Activated T-helper 17 cell treated with anti-CD3 and anti-CD28 coated beads, Interleukin-2, amount 50 U/mL, for 72 hours (primary cell): ENCODE data around the gene MYO6. TPM values are rescaled to one million over a fixed set of nuclear protein-coding genes. Genes with fewer than 3 reads are reported as not detected.

Experiments
- ATAC-seq: fragments of 150-1000 bp; cut with Tn5 transposase; replicated peaks from 2 replicates; pipeline ENCODE4 v1.10.0; 2021; ENCODE audit warnings: mild to moderate bottlenecking, moderate library complexity
- H3K27ac Mint-ChIP-seq: one replicate; pipeline ENCODE4 v1.8.0; 2022; ENCODE audit warnings: mixed read lengths
- H3K27me3 Mint-ChIP-seq: one replicate; pipeline ENCODE4 v1.8.0; 2022; ENCODE audit warnings: mixed read lengths
- H3K36me3 Mint-ChIP-seq: one replicate; pipeline ENCODE4 v1.8.0; 2022; ENCODE audit warnings: low read depth, mild to moderate bottlenecking, mixed read lengths
- H3K4me1 Mint-ChIP-seq: one replicate; pipeline ENCODE4 v1.8.0; 2022; ENCODE audit warnings: mixed read lengths
- H3K4me3 Mint-ChIP-seq: one replicate; pipeline ENCODE4 v1.8.0; 2022; ENCODE audit warnings: mild to moderate bottlenecking, mixed read lengths
- H3K9me3 Mint-ChIP-seq: one replicate; pipeline ENCODE4 v1.8.0; 2022; ENCODE audit warnings: mixed read lengths
- total RNA-seq, 2 donors: library from RNA; stranded (reverse); gene quantifications; one replicate each; pipeline ENCODE4 v1.2.3, GENCODE V29; 2022

Gene MYO6
- total RNA-seq, 2 donors from 2014 or later = 3.2 to 4.0 TPM

DNA sequence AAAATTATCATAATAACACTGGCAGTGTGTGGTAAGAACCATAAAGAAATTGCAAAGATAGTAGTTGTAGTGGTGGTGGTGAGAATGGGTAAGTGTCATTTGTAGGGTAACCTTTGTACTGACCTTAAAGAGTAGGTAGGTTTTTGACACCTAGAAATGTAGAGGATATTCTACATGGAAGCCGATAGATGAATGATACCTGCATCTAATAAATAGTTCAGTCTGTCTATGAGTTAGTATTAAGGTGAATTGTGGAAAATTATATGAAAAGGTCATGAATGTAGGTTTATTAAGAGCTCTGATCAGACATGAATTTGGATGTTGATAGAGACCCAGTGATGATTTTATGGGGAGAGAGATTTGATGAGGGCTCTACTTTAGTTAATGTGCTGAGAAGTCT lies 78.1 kb downstream of the MYO6 start:
- Mint-ChIP-seq H3K9me3 (no peaks in the 10 kb centered on the region), H3K27ac (no peak overlapping the region), H3K4me1 (peaks cover 6% of the 10 kb centered on the region), H3K4me3 (no peak overlapping the region), H3K36me3 (peaks cover 4% of the 10 kb centered on the region), H3K27me3 (no peaks in the 10 kb centered on the region)
- no peak for ATAC-seq

DNA sequence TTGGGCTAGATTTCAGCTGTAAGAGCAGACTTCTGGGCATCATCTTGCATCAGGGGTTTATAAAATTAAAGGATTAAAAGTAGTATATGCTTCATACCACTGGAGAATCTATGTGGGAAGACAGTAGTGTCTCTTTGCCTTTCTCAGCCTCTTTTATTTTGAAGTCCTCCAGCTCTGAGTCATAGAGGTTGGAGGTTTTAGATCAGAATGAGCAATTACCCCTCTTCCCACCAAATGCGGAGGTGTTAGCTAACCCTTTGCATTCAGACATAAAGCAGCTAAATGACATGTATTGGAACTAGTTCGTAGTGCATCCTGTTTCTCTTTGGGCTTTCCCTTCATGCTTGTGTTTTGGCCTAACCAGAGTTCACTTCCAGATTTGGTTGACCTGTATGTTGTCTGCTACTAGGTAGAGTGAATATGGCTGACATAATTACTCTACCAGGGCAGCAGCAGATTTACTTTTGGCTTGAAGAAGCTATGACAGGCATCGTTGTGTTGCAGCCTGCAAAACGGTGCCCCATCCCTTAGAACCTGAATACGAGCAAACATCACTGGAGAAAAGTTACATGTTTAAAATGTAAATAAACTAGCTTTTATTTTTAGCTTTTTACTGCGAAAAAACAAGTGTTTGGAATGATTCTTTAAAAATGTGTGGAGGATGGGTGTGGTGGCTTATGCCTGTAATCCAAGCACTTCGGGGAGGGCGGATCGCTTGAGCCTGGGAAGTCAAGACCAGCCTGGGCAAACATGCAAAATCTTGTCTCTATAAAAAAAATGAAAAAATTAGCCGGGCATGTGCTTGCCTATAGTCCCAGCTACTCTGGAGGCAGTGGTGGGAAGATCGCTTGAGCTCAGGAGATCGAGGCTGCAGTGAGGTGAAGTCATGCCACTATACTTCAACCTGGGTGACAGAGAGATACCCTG lies 82.2 kb downstream of the MYO6 start:
- Mint-ChIP-seq H3K4me3 (peak overlapping the region; percentile 62), H3K36me3 (peaks cover 14% of the 10 kb centered on the region), H3K27ac (peak overlapping the region; percentile 74), H3K9me3 (no peaks in the 10 kb centered on the region), H3K27me3 (no peaks in the 10 kb centered on the region), H3K4me1 (peaks cover 6% of the 10 kb centered on the region)
- peak; percentile 95 for ATAC-seq

- no peak overlapping the region for H3K27ac Mint-ChIP-seq
- no peak for ATAC-seq
- peaks cover 14% of the 10 kb centered on the region for H3K36me3 Mint-ChIP-seq
- H3K4me3 Mint-ChIP-seq = no peak overlapping the region
- H3K27me3 Mint-ChIP-seq = no peaks in the 10 kb centered on the region
- peaks cover 6% of the 10 kb centered on the region for H3K4me1 Mint-ChIP-seq
- no peaks in the 10 kb centered on the region for H3K9me3 Mint-ChIP-seq
These were observed 85.4 kb downstream of the MYO6 start for GRCh38 chr6:75834447-75834846.

- Mint-ChIP-seq H3K27me3 (no peaks in the 10 kb centered on the region), H3K36me3 (peaks cover 5% of the 10 kb centered on the region), H3K4me3 (no peak overlapping the region), H3K27ac (no peak overlapping the region), H3K9me3 (no peaks in the 10 kb centered on the region), H3K4me1 (no peaks in the 10 kb centered on the region)
- no peak for ATAC-seq
These were observed 93.2 kb downstream of the MYO6 start for GRCh38 chr6:75842191-75842590.

- H3K27ac Mint-ChIP-seq = no peak overlapping the region
These were observed 93.7 kb downstream of the MYO6 start for GRCh38 chr6:75842732-75843131.

DNA sequence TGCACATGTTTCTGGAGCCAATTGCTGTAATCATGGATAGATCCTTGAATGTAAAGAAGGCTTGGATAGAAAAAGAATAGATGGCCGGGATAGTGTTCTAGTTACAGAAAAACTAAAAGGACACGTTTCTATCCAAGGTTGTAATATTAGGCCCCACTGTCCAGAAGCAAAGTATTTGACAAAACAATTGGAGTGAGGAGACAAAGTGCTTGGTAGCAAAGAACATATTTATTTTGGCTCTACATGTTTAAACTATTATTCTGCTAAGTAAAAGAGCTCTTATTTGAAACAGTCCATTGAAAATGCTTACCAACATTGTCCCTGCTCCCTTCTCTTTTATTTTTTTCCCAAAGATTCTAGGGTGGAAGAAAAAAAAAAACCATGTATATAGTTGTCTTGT lies 94.4 kb downstream of the MYO6 start:
- Mint-ChIP-seq H3K4me1 (no peaks in the 10 kb centered on the region), H3K4me3 (no peak overlapping the region), H3K9me3 (no peaks in the 10 kb centered on the region), H3K27ac (no peak overlapping the region), H3K36me3 (peaks cover 5% of the 10 kb centered on the region), H3K27me3 (no peaks in the 10 kb centered on the region)
- no peak for ATAC-seq

More at GRCh38 chr6:75842732-75843131, 93.7 kb downstream of the MYO6 start:
- H3K9me3 Mint-ChIP-seq = no peaks in the 10 kb centered on the region
- ATAC-seq = no peak
- no peaks in the 10 kb centered on the region for H3K27me3 Mint-ChIP-seq
- peaks cover 5% of the 10 kb centered on the region for H3K36me3 Mint-ChIP-seq
- H3K4me3 Mint-ChIP-seq = no peak overlapping the region
- H3K4me1 Mint-ChIP-seq = no peaks in the 10 kb centered on the region

- Mint-ChIP-seq H3K9me3 (no peaks in the 10 kb centered on the region), H3K4me3 (no peak overlapping the region)
- ATAC-seq = no peak
These were observed 99.2 kb downstream of the MYO6 start for GRCh38 chr6:75848274-75848673.

GRCh38 chr6:75849329-75850025 lies 100.4 kb downstream of the MYO6 start:
- Mint-ChIP-seq H3K27me3 (no peaks in the 10 kb centered on the region), H3K4me3 (no peak overlapping the region), H3K9me3 (no peaks in the 10 kb centered on the region), H3K27ac (no peak overlapping the region), H3K36me3 (no peaks in the 10 kb centered on the region), H3K4me1 (no peaks in the 10 kb centered on the region)
- ATAC-seq = no peak

More at GRCh38 chr6:75848274-75848673, 99.2 kb downstream of the MYO6 start:
- no peaks in the 10 kb centered on the region for H3K4me1 Mint-ChIP-seq
- H3K27ac Mint-ChIP-seq = no peak overlapping the region
- H3K36me3 Mint-ChIP-seq = no peaks in the 10 kb centered on the region
- no peaks in the 10 kb centered on the region for H3K27me3 Mint-ChIP-seq

DNA sequence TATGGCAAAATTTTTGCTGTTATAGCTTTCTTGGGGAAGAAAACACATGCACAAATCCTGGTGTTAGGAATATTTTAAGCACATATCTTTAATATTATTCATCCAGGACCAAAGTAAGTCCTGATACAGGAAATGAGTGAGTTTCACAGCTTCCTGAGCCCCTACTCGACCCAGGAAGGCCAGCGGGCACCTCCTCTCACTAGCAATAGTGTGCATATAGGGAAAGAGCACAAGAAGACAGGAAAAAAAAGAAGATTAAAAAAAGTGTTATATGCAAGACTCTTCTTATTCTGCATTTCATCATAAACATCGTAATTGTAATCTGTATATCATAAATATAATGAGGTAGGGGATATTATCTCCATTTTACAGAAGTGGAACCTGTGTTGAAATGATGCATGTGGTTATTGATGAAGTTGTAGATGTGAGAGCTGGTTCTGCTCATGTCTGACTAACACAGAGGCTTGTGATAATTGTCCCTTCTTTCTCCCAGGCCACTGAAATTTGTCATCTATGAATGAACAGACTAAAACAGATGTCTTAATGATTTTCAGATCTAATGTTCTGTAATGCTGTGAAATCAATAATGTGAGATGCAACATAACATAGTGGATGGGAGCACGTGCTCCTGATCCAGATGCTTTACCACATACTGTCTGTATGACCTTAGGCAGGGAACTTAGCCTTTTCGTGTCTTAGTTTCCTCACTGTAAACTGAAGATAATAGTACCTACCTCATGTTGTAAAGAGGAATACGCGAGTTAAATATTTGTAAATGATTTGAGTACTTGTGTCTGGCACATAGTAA lies 101.2 kb downstream of the MYO6 start:
- Mint-ChIP-seq H3K9me3 (no peaks in the 10 kb centered on the region), H3K27me3 (no peaks in the 10 kb centered on the region)
- ATAC-seq = no peak

DNA sequence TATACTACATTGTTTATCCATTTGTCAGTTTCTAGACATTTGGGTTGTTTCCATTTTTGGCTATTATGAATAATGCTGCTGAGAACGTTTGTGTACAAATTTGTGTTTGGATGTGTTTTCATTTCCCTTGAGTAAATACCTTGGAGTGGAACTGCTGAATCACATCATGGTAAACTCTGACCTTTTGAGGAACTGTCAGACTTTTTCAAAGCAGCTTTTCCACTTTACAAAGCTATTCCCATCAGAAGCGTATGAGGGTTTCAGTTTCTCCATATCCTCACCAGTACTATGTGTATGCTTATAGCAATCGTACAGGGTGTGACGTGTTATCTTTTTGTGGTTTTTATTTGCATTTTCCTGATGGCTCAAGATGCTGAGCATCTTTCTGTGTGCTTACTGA lies 103.7 kb downstream of the MYO6 start:
- Mint-ChIP-seq H3K4me1 (no peaks in the 10 kb centered on the region), H3K27me3 (no peaks in the 10 kb centered on the region)

More for the DNA sequence above, 101.2 kb downstream of the MYO6 start:
- no peaks in the 10 kb centered on the region for H3K36me3 Mint-ChIP-seq
- no peaks in the 10 kb centered on the region for H3K4me1 Mint-ChIP-seq
- no peak overlapping the region for H3K4me3 Mint-ChIP-seq
- H3K27ac Mint-ChIP-seq = no peak overlapping the region

GRCh38 chr6:75853806-75854205 lies 104.8 kb downstream of the MYO6 start:
- Mint-ChIP-seq H3K4me3 (no peak overlapping the region), H3K27ac (no peak overlapping the region), H3K27me3 (no peaks in the 10 kb centered on the region), H3K9me3 (no peaks in the 10 kb centered on the region), H3K4me1 (no peaks in the 10 kb centered on the region), H3K36me3 (no peaks in the 10 kb centered on the region)
- no peak for ATAC-seq

More for the DNA sequence above, 103.7 kb downstream of the MYO6 start:
- no peak overlapping the region for H3K4me3 Mint-ChIP-seq
- no peaks in the 10 kb centered on the region for H3K36me3 Mint-ChIP-seq
- H3K27ac Mint-ChIP-seq = no peak overlapping the region
- ATAC-seq = no peak
- no peaks in the 10 kb centered on the region for H3K9me3 Mint-ChIP-seq

- Mint-ChIP-seq H3K9me3 (no peaks in the 10 kb centered on the region), H3K36me3 (no peaks in the 10 kb centered on the region), H3K27me3 (no peaks in the 10 kb centered on the region), H3K4me1 (no peaks in the 10 kb centered on the region), H3K27ac (no peak overlapping the region), H3K4me3 (no peak overlapping the region)
- no peak for ATAC-seq
These were observed 106.0 kb downstream of the MYO6 start for GRCh38 chr6:75855052-75855451.

GRCh38 chr6:75856902-75857301 lies 107.9 kb downstream of the MYO6 start:
- Mint-ChIP-seq H3K27me3 (no peaks in the 10 kb centered on the region), H3K27ac (no peak overlapping the region), H3K4me1 (no peaks in the 10 kb centered on the region), H3K9me3 (no peaks in the 10 kb centered on the region), H3K4me3 (no peak overlapping the region), H3K36me3 (no peaks in the 10 kb centered on the region)
- ATAC-seq = no peak

GRCh38 chr6:75863001-75863400 lies 114.0 kb downstream of the MYO6 start:
- Mint-ChIP-seq H3K27me3 (no peaks in the 10 kb centered on the region), H3K36me3 (peaks cover 19% of the 10 kb centered on the region), H3K9me3 (no peaks in the 10 kb centered on the region), H3K27ac (no peak overlapping the region), H3K4me1 (no peaks in the 10 kb centered on the region), H3K4me3 (no peak overlapping the region)
- no peak for ATAC-seq
